Cerebellar cortex (tissue), 1 donor: Measurements from ENCODE around the gene C1orf21.

Experiments used
- DNase-seq: peaks from one replicate; pipeline ENCODE4 v3.0.0-alpha.2; 2015; ENCODE audit warnings: low spot score

C1orf21 gene

GRCh38 chr1:184486761-184487445, 100.1 kb downstream of the C1orf21 start:
- DNase-seq: no peak

- peak; percentile 81 for DNase-seq
Measured at GRCh38 chr1:184487531-184488193, 100.8 kb downstream of the C1orf21 start.

- DNase-seq: no peak
Measured at GRCh38 chr1:184489908-184490307, 103.1 kb downstream of the C1orf21 start.

- no peak for DNase-seq
Measured at GRCh38 chr1:184492536-184492935, 105.7 kb downstream of the C1orf21 start.

GRCh38 chr1:184493987-184494388, 107.2 kb downstream of the C1orf21 start:
- DNase-seq: peak; percentile 62

GRCh38 chr1:184494929-184495328, 108.1 kb downstream of the C1orf21 start:
- no peak for DNase-seq

GRCh38 chr1:184497959-184498723, 111.3 kb downstream of the C1orf21 start:
- no peak for DNase-seq

GRCh38 chr1:184499616-184500015, 112.8 kb downstream of the C1orf21 start:
- no peak for DNase-seq

GRCh38 chr1:184502161-184502560, 115.3 kb downstream of the C1orf21 start:
- no peak for DNase-seq

- no peak for DNase-seq
Measured at GRCh38 chr1:184503221-184503749, 116.5 kb downstream of the C1orf21 start.

GRCh38 chr1:184504040-184504954, 117.5 kb downstream of the C1orf21 start:
- DNase-seq: peak; percentile 79

- no peak for DNase-seq
Measured at GRCh38 chr1:184504955-184505338, 118.1 kb downstream of the C1orf21 start.

GRCh38 chr1:184506481-184506880, 119.7 kb downstream of the C1orf21 start:
- DNase-seq: no peak

- DNase-seq: no peak
Measured at GRCh38 chr1:184507165-184507564, 120.3 kb downstream of the C1orf21 start.

- DNase-seq: peak; percentile 66
Measured at GRCh38 chr1:184507604-184508280, 120.9 kb downstream of the C1orf21 start.

GRCh38 chr1:184509105-184509504, 122.3 kb downstream of the C1orf21 start:
- no peak for DNase-seq

GRCh38 chr1:184510110-184510509, 123.3 kb downstream of the C1orf21 start:
- DNase-seq: no peak

GRCh38 chr1:184512724-184513123, 125.9 kb downstream of the C1orf21 start:
- DNase-seq: no peak

GRCh38 chr1:184513421-184513820, 126.6 kb downstream of the C1orf21 start:
- no peak for DNase-seq

GRCh38 chr1:184513966-184514365, 127.1 kb downstream of the C1orf21 start:
- no peak for DNase-seq

GRCh38 chr1:184514447-184514846, 127.6 kb downstream of the C1orf21 start:
- no peak for DNase-seq
